Cardiac fibroblast (primary cell): ENCODE measurements around the gene OIT3.

Experiments used
- DNase-seq, 2 donors: peaks; one replicate each; pipeline versions ENCODE4 v3.0.0 to v3.0.0-alpha.2; 2010; ENCODE audit warnings: low read depth in 2 of 2
- H3K4me3 ChIP-seq, 2 donors: replicated peaks in 1 of 2; 1 replicate in 1 of 2; 2 replicates in 1 of 2; pipeline ENCODE4 v1.5.1; 2011; ENCODE audit warnings: low read depth in 2 of 2, low read length in 2 of 2, mild to moderate bottlenecking in 2 of 2, moderate library complexity in 1 of 2
- TF ChIP-seq, protein P1 (sequence below): IDR thresholded peaks from one replicate; pipeline ENCODE4 v1.5.1; 2011; ENCODE audit warnings: low read depth, mild to moderate bottlenecking, low read length, inconsistent platforms

OIT3 gene

GRCh38 chr10:72927485-72927884 is 33.9 kb downstream of the OIT3 start:
- no peak for DNase-seq
- TF ChIP-seq, protein P1, sequence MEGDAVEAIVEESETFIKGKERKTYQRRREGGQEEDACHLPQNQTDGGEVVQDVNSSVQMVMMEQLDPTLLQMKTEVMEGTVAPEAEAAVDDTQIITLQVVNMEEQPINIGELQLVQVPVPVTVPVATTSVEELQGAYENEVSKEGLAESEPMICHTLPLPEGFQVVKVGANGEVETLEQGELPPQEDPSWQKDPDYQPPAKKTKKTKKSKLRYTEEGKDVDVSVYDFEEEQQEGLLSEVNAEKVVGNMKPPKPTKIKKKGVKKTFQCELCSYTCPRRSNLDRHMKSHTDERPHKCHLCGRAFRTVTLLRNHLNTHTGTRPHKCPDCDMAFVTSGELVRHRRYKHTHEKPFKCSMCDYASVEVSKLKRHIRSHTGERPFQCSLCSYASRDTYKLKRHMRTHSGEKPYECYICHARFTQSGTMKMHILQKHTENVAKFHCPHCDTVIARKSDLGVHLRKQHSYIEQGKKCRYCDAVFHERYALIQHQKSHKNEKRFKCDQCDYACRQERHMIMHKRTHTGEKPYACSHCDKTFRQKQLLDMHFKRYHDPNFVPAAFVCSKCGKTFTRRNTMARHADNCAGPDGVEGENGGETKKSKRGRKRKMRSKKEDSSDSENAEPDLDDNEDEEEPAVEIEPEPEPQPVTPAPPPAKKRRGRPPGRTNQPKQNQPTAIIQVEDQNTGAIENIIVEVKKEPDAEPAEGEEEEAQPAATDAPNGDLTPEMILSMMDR = no peak
- no peak overlapping the region for H3K4me3 ChIP-seq

DNA sequence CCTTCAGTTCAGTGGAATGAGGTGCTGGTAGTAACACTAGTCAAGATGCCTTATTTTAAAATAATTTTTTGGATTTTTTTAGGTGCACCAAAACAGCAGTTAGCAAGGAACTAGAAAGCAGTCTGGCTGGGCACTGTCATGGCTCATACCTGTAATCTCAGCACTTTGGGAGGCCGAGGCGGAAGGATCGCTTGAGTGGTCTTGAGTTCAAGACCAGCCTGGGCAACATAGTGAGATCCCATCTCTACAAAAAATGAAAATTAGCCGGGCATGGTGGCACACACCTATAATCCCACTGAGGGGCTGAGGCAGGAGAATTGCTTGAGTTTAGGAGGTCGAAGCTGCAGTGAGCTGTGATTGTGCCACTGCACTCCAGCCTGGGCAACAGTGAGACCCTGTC is 35.3 kb downstream of the OIT3 start:
- H3K4me3 ChIP-seq = no peak overlapping the region
- no peak for DNase-seq
- TF ChIP-seq, protein P1 = no peak

DNA sequence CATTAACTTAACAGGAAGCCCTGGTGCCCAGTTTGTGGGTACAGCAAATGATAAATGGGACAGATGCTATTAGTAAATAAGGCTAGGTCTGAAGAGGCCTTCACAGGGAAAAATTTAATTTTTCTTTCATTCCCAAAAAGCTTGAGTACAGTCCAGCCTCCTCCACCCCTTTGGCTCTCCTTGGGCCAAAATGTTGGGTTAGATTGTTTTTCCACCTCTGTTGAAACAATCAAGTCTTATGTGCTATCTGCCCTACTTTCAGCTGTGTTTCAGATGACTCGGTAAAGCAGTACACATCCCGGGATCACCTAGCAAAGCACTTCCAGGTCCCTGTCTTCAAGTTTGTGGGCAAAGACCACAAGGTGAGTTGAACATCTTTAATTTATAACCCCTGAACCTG is 36.7 kb downstream of the OIT3 start:
- DNase-seq = no peak
- TF ChIP-seq, protein P1 = no peak
- no peak overlapping the region for H3K4me3 ChIP-seq

- DNase-seq = no peak
- H3K4me3 ChIP-seq = no peak overlapping the region
- TF ChIP-seq, protein P1 = no peak
Measured at GRCh38 chr10:72932259-72933015, 38.9 kb downstream of the OIT3 start.

DNA sequence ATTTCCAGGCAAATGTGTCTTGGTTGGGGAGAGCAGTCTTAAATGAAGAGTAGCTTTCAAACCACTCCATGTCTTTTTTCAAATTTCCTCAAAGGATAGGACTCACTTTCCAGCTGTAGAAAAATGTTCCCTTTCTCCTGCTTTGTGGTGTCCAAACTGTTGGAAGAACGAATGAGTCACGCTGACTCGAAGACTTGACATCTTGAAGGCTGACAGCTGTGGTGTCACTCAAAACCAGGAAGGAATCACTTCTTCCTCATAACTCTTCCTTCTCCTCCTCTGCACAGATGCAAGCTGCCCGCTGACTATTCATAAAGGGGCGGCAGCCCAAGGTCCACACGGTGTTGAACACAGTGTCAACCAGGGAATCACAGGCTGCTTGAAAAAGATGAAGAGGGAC is 41.8 kb downstream of the OIT3 start:
- no peak overlapping the region for H3K4me3 ChIP-seq
- DNase-seq = peak in 1 of 2 donors; percentile 11

DNA sequence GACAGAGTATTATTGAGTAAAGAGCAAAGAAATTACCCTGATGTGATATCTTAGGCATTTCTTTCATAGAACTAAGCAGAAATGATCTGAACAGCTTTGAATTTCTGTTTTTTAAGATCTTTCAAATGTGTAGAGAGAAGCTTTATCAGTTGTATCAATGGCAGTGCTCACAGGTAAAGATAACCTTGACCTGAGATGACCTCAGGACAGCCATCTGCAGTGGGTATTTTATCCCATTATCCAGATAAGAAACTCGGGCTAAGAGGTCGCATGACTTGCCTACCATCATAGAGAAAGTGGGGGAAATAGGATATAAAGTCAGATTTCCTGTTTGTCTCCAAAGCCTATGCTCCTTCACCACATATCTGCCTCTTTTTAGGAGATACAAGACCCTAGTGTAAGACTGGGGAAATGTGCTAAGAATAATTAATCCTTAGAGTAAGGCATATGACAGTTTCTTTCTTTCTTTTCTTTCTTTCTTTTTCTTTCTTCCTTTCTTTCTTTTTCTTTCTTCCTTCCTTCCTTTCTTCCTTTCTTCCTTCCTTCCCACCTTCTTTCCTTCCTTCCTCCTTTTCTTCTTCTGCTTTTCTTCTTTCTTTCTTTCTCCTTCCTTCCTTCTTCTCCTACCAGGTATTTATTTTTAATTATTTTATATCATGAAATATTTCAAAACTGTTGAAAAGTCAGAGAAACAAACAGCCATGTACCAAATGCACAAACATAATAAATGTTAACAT is 50.1 kb downstream of the OIT3 start:
- no peak overlapping the region for H3K4me3 ChIP-seq
- TF ChIP-seq, protein P1 = no peak
- no peak for DNase-seq

More for the DNA sequence above, 41.8 kb downstream of the OIT3 start:
- TF ChIP-seq, protein P1 = no peak
